GM19452 (cell line): ENCODE data around the gene C1orf35.

ENCODE experiments used
- ATAC-seq: cut with Tn5 transposase; IDR thresholded peaks from one replicate; pipeline ENCODE4 v1.9.1; 2021; ENCODE audit not compliant: unreplicated experiment

C1orf35 gene

DNA sequence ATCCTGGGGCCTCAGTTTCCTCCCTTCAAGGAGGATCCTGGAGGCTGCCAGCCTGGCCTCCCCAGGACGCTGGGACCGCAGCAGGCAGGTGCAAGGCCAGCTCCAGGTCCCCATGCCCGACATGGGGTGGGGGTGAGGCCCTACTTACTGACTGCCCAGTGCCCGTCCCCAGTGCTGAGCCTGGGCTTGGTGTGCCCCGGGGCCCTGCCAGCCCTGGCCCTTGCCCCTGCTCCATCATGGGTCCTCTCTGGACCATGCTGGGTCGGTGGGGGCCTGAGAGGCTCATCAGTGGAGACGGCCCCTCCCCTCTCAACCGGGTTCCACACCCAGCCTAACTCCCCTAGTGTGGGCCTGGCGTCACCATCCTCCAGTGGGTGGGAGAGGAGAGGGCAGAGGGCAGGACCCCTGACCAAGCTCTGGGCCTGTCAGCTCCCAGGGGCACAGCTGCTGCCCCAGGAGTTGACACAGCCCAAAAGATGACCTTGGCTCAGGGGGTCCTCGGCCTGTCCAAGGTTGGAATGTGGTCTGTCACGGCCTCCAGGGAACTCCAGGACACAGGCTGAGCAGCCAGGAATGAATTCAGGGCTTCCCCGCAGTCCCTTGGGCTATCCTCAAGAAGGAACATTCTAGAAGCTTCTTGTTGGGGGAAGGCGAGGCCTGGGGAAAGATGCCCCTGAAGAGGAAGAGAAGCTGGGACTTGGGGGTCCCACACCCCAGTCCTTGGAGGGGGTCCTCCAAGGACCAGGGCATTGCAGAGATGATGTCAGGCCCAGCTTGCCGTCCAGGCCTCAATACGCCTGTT, 38.2 kb downstream of the C1orf35 start:
- ATAC-seq = no peak

DNA sequence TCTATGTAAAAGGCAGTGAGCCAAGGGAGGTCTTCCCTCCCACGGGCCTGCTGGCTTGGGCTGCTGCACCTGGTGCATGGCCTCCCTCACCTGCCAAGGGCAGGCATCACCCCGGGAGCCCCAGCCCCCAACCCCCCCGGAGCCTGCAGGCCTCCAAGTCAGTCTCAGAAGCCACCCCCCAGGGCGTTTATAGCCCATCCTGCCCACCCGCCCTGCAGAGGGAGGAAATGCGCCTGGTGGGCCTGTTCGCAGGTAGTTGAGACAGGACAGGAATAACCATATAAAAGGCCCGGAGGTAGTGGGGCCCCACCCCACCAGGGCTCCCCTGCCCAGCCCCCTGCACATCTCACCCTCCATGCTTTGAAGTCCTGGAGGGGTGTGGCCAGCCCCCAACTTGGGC, 38.8 kb downstream of the C1orf35 start:
- no peak for ATAC-seq

DNA sequence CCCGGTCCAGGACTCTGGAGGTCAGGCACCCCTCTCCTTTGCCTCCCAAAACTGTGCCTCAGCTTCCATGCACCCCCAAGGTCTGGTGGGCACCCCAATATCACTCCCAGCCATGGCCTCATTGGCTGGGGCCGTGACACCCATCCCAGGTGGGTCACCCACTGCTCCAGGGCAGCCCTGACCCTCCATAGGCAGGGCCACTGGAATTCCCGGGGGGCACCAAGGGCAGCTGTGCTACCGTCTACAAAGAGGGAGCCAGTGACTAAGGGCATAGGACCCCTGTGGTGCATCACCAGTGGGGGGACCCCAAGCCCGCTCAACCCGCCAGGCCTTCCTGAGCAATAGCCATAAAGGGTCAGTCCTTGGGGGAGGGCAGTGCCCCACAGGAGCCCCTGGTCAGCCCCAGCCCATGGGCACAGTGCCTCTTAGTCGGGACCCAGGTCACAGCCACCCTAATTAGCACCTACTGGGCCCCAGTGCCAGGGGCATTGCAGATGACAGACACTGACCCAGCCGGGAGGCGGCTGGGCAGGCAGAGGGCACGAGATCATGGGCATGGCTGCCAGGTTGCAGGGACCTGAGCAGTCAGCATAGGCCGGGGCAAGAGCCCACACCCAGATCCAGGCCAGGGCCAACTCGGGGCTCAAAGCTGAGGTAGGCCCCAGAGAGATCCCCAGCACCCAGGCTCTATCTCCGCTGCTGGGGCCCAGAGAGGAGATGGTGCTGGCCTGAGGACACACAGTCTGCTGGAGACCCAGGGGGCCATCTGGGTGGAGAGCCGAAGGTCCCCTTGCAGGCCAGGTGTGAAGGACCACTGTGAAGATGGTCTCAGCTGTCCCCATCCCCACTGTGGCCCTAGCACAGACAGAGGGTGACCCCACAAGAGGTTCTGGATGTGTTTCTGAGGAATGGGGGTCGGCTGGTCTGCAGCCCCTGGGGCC, 39.6 kb downstream of the C1orf35 start:
- no peak for ATAC-seq

DNA sequence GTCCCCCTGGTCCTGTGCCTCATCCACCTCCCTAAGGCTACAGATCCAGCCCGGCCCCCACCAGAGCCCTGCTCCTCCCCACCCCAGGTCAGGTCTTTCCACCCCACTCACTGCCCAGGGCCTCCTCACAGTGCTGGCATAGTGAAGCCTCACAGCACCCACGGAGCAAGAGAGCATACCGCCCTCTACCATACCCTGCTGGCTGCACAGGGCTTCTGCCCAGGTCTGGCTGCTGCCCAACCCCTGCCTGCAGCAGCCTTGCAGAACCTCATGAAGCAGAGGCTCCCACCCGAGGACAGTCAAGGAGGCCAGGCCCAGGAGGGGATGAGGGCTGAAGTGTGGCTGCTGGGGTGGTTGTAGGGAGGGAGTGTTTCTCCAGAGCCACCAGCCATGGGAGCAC, 40.3 kb downstream of the C1orf35 start:
- no peak for ATAC-seq

DNA sequence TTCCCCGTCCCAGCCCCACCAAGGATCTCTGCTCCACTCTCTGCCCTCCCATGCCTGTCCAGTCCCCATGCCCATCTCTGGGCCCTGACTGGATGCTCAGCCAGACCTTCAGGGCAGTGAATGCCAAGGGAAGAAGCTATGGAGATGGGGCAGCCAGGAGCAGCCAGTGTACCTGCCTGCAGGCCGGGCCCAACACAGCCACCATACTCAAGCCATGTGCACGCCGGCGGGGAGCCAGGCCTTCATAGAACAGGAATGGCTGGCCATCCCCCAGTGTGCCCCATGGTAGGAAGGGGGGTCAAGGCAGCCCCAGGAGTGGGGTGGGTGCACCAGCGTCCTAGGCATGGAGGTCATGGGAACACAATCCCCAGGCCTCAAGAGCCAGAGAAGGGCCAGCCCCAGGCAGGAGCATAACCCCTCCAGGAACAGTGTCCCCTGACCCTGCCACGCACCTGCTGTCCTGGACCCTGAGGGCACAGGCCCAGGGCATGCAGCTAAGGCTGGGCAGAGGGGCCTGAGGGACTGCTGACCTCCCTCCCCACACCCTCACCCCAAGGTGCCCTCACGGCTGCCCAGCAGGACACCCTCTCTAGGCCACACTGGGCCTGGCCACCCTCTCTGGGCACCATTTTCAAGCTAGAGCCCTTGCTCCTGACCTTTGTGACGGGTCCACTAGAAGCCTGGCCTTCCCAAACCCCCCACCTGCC, 40.9 kb downstream of the C1orf35 start:
- ATAC-seq = no peak

DNA sequence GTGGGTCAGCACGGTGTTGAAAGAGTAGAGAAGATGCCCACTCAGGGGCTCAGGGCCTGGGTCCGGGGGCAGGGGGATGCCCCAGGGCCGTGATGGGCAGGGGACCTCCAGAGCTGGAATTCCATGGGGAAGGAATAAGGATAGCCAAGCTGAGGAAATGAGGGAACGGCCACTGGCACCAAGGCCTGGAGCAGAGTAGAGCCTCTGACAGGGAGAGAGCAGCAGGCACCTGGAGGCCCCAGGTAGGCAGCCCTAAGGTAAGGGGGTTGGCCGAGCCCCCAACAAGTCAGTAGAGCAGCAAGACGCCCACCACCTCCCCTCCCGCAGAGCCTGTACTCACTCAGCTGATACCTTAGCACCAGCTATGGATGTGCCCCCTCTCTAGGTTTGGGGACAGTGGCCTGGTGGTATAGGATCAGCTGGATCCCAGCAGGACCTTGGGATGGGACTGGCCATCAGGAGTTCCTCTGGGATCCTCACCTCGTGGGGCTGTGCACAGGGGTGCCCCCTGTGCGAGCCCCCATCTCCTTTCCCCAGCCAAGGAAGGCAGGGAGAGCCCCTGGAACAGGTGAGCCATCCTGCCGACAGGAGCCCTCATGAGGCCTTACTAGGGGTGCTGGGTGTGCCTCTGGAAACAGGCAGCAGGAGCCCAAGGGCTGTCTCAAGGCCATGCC, 41.6 kb downstream of the C1orf35 start:
- no peak for ATAC-seq

DNA sequence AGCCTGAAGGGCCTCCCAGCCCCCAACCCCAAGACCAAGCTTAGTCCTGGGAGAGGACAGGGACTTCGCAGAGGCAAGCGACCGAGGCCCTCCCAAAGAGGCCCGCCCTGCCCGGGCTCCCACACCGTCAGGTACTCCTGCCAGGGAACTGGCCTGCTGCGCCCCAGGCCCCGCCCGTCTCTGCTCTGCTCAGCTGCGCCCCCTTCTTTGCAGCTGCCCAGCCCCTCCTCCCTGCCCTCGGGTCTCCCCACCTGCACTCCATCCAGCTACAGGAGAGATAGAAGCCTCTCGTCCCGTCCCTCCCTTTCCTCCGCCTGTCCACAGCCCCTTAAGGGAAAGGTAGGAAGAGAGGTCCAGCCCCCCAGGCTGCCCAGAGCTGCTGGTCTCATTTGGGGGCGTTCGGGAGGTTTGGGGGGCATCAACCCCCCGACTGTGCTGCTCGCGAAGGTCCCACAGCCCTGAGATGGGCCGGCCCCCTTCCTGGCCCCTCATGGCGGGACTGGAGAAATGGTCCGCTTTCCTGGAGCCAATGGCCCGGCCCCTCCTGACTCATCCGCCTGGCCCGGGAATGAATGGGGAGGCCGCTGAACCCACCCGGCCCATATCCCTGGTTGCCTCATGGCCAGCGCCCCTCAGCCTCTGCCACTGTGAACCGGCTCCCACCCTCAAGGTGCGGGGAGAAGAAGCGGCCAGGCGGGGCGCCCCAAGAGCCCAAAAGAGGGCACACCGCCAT, 42.5 kb downstream of the C1orf35 start:
- no peak for ATAC-seq

DNA sequence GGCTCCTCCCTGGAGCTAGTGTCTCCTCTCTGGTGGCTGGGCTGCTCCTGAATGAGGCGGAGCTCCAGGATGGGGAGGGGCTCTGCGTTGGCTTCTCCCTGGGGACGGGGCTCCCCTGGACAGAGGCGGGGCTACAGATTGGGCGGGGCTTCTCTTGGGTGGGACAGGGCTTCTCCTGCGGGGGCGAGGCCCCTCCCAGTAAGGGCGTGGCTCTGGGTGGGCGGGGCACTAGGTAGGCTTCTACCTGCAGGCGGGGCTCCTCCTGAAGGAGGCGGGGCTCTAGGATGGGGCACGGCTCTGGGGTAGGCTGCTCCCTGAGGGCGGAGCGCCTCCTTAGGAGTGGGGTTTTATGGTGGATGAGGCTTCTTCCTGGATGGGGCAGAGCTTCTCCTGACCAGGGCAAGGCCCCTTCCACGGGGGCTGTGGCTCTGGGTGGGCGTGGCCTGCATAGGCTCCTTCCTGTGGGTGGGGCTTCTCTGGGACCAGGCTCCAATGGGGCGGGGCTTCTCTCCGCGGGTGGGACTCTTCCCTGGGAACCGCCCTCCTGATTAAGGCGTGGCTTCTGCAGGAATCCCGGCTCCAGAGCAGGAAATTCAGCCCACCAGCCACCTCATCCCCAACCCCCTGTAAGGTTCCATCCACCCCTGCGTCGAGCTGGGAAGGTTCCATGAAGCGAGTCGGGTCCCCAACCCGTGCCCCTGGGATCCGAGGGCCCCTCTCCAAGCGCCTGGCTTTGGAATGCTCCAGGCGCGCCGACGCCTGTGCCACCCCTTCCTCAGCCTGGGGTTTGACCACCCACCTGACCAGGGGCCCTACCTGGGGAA, 43.3 kb downstream of the C1orf35 start:
- ATAC-seq = no peak

DNA sequence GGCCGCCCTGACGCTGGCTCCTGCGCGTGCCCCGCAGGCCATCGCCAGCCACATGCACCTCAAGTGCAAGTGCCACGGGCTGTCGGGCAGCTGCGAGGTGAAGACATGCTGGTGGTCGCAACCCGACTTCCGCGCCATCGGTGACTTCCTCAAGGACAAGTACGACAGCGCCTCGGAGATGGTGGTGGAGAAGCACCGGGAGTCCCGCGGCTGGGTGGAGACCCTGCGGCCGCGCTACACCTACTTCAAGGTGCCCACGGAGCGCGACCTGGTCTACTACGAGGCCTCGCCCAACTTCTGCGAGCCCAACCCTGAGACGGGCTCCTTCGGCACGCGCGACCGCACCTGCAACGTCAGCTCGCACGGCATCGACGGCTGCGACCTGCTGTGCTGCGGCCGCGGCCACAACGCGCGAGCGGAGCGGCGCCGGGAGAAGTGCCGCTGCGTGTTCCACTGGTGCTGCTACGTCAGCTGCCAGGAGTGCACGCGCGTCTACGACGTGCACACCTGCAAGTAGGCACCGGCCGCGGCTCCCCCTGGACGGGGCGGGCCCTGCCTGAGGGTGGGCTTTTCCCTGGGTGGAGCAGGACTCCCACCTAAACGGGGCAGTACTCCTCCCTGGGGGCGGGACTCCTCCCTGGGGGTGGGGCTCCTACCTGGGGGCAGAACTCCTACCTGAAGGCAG, 44.0 kb downstream of the C1orf35 start:
- no peak for ATAC-seq

DNA sequence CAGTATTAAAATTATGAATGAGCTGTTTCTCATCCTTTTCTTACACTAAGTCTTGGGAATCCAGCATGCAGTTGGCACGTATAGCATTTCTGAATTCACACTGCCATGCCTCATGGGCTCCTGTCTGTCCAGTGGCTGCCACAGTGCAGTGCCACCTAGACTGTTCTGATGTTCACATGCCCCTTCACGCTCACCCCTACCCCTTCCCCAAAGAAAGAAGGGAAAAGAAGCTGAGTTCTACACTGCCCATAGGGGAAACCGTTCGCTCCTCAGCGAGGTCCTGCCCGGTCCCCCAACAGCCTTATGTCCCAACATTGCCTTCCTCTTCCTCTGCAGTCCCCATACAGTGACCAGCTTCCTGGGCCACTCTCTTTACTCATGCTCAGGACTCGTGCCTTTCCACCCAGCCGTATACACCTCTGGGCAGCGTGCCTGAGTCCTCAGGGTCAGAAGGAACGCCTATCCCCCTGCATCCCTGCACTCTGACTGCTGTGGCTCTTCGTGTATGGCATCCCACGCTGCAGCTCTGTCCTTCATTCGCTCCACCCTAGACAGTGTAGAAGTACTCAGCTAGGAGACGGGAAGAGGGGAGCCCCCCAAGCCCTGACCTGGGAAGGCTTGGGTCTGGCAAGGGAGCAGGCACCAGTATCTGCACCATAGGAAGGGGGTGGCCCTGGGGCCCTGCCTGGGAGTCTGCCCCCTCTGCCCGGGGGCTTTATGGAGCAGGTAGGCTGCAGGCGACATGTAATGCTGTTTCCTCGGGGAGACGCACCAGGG, 44.8 kb downstream of the C1orf35 start:
- ATAC-seq = no peak
